Endodermal cell (in vitro differentiated cells): ENCODE measurements around the gene CHST7. TPM values are rescaled to one million over a fixed set of nuclear protein-coding genes. Genes with fewer than 3 reads are reported as not detected.

Experiments
- DNase-seq: peaks from one replicate; pipeline ENCODE4 v3.0.0-alpha.2; 2017
- H3K27ac ChIP-seq: 2 replicates; pipeline ENCODE4 v1.5.1; 2013; ENCODE audit warnings: mild to moderate bottlenecking, low read depth, low read length, moderate library complexity
- H3K27me3 ChIP-seq: 2 replicates; pipeline ENCODE4 v1.6.1; 2013; ENCODE audit warnings: mild to moderate bottlenecking, low read length, moderate library complexity; ENCODE audit not compliant: insufficient read depth, control insufficient read depth, poor library complexity, severe bottlenecking
- H3K36me3 ChIP-seq: 2 replicates; pipeline ENCODE4 v1.7.0; 2013; ENCODE audit warnings: mild to moderate bottlenecking, low read length, moderate library complexity; ENCODE audit not compliant: control insufficient read depth, insufficient read depth
- H3K4me1 ChIP-seq: one replicate; pipeline ENCODE4 v1.7.0; 2013; ENCODE audit warnings: low read length; ENCODE audit not compliant: control insufficient read depth, insufficient read depth
- H3K4me3 ChIP-seq: 2 replicates; pipeline ENCODE4 v1.5.1; 2013; ENCODE audit warnings: mild to moderate bottlenecking, low read length, moderate library complexity
- H3K9ac ChIP-seq: 2 replicates; pipeline ENCODE4 v1.6.1; 2013; ENCODE audit warnings: mild to moderate bottlenecking, low read length, moderate library complexity; ENCODE audit not compliant: poor library complexity, severe bottlenecking; ENCODE audit errors: extremely low read depth
- H3K9me3 ChIP-seq: 2 replicates; pipeline ENCODE4 v1.6.1; 2013; ENCODE audit warnings: mild to moderate bottlenecking, low read length, moderate library complexity; ENCODE audit not compliant: control insufficient read depth
- H3K27ac Mint-ChIP-seq: 2 replicates; pipeline ENCODE4 v1.8.0; 2020; ENCODE audit warnings: mixed read lengths
- H3K27me3 Mint-ChIP-seq: 2 replicates; pipeline ENCODE4 v1.8.0; 2021; ENCODE audit warnings: mild to moderate bottlenecking, mixed read lengths; ENCODE audit not compliant: insufficient read depth
- H3K36me3 Mint-ChIP-seq: 2 replicates; pipeline ENCODE4 v1.8.0; 2020; ENCODE audit warnings: low read depth, mixed read lengths
- H3K4me1 Mint-ChIP-seq: 2 replicates; pipeline ENCODE4 v1.8.0; 2020; ENCODE audit warnings: mixed read lengths
- H3K4me3 Mint-ChIP-seq: 2 replicates; pipeline ENCODE4 v1.8.0; 2020; ENCODE audit warnings: mild to moderate bottlenecking, moderate library complexity, mixed read lengths
- H3K9me3 Mint-ChIP-seq: 2 replicates; pipeline ENCODE4 v1.8.0; 2020; ENCODE audit warnings: mild to moderate bottlenecking, mixed read lengths
- WGBS, 2 experiments: methylation state at CpG; one replicate each; pipeline versions ENCODE4 v1.1.5 to v1.1.7; 2013; ENCODE audit warnings: missing lambda C conversion rate in 2 of 2, mixed read lengths in 1 of 2; ENCODE audit not compliant: insufficient coverage in 1 of 2, insufficient read length in 1 of 2; 5-methylcytosine and 5-hydroxymethylcytosine counted together
- total RNA-seq, 2 donors: library from RNA; stranded (reverse); fragmentation: NEBNext Ultra II Directional in 1 of 2; extraction: Animal tissue kit (Norgen Biotek cat#: 25700) in 1 of 2; gene quantifications; 2 replicates in 1 of 2; 3 replicates in 1 of 2; pipeline ENCODE4 v1.2.1, GENCODE V29; 2021
- TF ChIP-seq, protein P1 (sequence below): fragments of 200-600 bp; sonication (generic); conservative IDR thresholded peaks from 2 replicates; pipeline ENCODE4 v1.5.0; 2021; ENCODE audit warnings: antibody characterized with exemption, mild to moderate bottlenecking

CHST7 gene
- total RNA-seq, 2 donors from 2014 or later: 1.6 to 4.2 TPM

DNA sequence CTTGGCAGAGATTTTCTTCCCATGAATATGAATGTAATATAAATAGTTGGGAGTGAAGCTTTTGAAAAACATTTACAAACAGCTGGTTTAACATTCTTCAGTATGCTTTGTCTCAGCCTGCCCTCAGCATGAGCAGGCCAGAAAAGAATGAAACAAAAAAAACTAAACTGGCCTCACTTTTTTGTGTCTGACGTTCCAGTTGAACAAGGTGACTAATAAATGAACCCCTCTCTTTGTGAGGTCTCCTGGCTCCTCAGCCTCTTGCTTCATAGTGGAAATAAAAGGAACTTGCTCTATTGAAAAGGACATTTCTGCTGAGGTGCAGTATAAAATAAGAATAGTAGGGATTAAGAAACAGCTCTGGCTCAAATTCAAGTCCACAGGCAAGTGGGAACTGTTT lies 9.4 kb downstream of the CHST7 start:
- WGBS, 2 experiments: 43 to 60% methylated on average over 1 of the region's 1 CpG
- no peak overlapping the region for H3K9ac ChIP-seq
- Mint-ChIP-seq H3K9me3 (peaks cover 48% of the 10 kb centered on the region), H3K4me3 (no peak overlapping the region), H3K27me3 (no peaks in the 10 kb centered on the region), H3K4me1 (peaks cover 10% of the 10 kb centered on the region), H3K36me3 (peaks cover 2% of the 10 kb centered on the region), H3K27ac (no peak overlapping the region)
- H3K4me1 ChIP-seq: no peaks in the 10 kb centered on the region
- H3K36me3 ChIP-seq: no peaks in the 10 kb centered on the region
- H3K4me3 ChIP-seq: no peak overlapping the region
- TF ChIP-seq, protein P1, sequence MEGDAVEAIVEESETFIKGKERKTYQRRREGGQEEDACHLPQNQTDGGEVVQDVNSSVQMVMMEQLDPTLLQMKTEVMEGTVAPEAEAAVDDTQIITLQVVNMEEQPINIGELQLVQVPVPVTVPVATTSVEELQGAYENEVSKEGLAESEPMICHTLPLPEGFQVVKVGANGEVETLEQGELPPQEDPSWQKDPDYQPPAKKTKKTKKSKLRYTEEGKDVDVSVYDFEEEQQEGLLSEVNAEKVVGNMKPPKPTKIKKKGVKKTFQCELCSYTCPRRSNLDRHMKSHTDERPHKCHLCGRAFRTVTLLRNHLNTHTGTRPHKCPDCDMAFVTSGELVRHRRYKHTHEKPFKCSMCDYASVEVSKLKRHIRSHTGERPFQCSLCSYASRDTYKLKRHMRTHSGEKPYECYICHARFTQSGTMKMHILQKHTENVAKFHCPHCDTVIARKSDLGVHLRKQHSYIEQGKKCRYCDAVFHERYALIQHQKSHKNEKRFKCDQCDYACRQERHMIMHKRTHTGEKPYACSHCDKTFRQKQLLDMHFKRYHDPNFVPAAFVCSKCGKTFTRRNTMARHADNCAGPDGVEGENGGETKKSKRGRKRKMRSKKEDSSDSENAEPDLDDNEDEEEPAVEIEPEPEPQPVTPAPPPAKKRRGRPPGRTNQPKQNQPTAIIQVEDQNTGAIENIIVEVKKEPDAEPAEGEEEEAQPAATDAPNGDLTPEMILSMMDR: no peak
- DNase-seq: no peak
- no peaks in the 10 kb centered on the region for H3K9me3 ChIP-seq
- H3K27me3 ChIP-seq: no peaks in the 10 kb centered on the region
- peak overlapping the region; percentile 66 for H3K27ac ChIP-seq

DNA sequence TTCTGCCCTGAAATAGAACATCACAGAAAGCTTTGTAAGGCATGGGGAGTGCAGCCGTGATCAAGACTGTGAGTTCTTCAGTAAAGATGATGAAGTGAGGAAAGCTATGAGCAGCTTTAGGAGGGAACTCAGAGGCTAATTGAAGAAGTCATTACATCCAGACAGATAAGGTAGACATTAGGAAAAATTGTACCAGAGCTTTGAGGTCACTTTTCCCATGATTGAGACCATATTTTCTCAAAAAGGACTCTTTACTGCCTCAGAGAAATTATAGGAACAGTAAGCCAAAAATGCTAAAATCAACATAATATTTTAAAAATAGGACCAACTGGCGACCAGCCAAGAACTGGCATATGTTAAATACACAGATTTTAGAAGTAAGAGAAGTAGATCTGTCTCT lies 11.2 kb downstream of the CHST7 start:
- no peak for DNase-seq
- H3K36me3 Mint-ChIP-seq: no peaks in the 10 kb centered on the region
- no peaks in the 10 kb centered on the region for H3K9me3 ChIP-seq
- H3K9me3 Mint-ChIP-seq: peaks cover 40% of the 10 kb centered on the region
- no peak overlapping the region for H3K27ac ChIP-seq
- no peak overlapping the region for H3K4me3 ChIP-seq
- 92% methylated on average over 1 of the region's 2 CpGs; no CpG with 5 or more reads in 1 of the 2 experiments for WGBS, 2 experiments
- no peaks in the 10 kb centered on the region for H3K27me3 Mint-ChIP-seq
- H3K36me3 ChIP-seq: no peaks in the 10 kb centered on the region
- H3K9ac ChIP-seq: no peak overlapping the region
- H3K4me1 Mint-ChIP-seq: peaks cover 16% of the 10 kb centered on the region
- H3K4me3 Mint-ChIP-seq: no peak overlapping the region
- H3K27ac Mint-ChIP-seq: no peak overlapping the region
- H3K4me1 ChIP-seq: no peaks in the 10 kb centered on the region
- no peaks in the 10 kb centered on the region for H3K27me3 ChIP-seq
- TF ChIP-seq, protein P1: no peak

DNA sequence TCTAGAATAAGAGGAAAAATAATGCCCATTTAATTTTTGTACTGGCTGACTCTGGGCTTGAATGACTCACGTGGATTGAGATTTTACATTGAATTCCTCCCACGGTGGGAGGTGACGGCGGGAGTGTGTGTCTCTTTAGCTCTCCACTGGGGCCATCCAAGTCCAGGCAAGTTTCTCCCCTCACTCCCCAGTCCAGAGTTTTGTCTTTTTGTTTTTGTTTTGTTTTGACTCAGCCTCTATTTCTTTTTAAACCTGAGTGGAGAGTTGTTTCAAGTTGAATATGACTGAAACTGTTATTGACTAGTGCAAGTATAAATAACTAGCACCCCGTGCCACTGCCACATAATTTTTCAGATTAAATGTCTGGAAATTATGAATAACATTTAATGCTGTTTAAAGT lies 13.6 kb downstream of the CHST7 start:
- Histone ChIP-seq H3K27me3 (no peaks in the 10 kb centered on the region), H3K9ac (no peak overlapping the region), H3K9me3 (no peaks in the 10 kb centered on the region), H3K4me3 (no peak overlapping the region), H3K27ac (no peak overlapping the region), H3K4me1 (no peaks in the 10 kb centered on the region), H3K36me3 (no peaks in the 10 kb centered on the region)
- H3K4me1 Mint-ChIP-seq: peaks cover 16% of the 10 kb centered on the region
- no peaks in the 10 kb centered on the region for H3K27me3 Mint-ChIP-seq
- peaks cover 38% of the 10 kb centered on the region for H3K9me3 Mint-ChIP-seq
- H3K4me3 Mint-ChIP-seq: no peak overlapping the region
- WGBS, 2 experiments: 67% methylated on average over 5 of the region's 5 CpGs; no CpG with 5 or more reads in 1 of the 2 experiments
- no peak for DNase-seq
- H3K27ac Mint-ChIP-seq: no peak overlapping the region
- TF ChIP-seq, protein P1: no peak
- H3K36me3 Mint-ChIP-seq: no peaks in the 10 kb centered on the region
